A549 (cell line): ENCODE data around the gene ORC3. TPM values are rescaled to one million over a fixed set of nuclear protein-coding genes. Genes with fewer than 3 reads are reported as not detected.

Experiments used
- ATAC-seq, 2 experiments: fragments of 200-7000 bp in 1 of 2; fragments of >200 bp in 1 of 2; cut with Nextera tagmentation in 1 of 2; cut with Tn5 transposase in 1 of 2; 3 replicates each; pipeline versions ENCODE4 v1.8.0 to v1.9.1; 2018 to 2020; ENCODE audit warnings: mild to moderate bottlenecking in 1 of 2, moderate library complexity in 1 of 2
- CTCF ChIA-PET: fragments of 300-600 bp; sonication (Branson Sonifier 250); formaldehyde crosslinking; extraction: SDS; loops from one replicate; lab custom pipeline; 2021; ENCODE audit warnings: antibody characterized with exemption, inconsistent platforms; lab: Yijun Ruan, JAX
- POLR2A ChIA-PET: fragments of 350-600 bp; formaldehyde crosslinking; extraction: SDS; loops from one replicate; lab custom pipeline; 2021; ENCODE audit warnings: antibody characterized with exemption, inconsistent platforms; lab: Yijun Ruan, JAX
- DNase-seq, 2 experiments: peaks; one replicate each; pipeline versions ENCODE4 v3.0.0 to v3.0.0-alpha.2; 2011 to 2016; ENCODE audit warnings: low read depth in 1 of 2, low spot score in 1 of 2
- FAIRE-seq: peaks from 2 replicates; lab custom pipeline; 2011; peaks lifted over from hg19 to GRCh38; lab: Jason Lieb, UNC
- H3K27ac ChIP-seq, 2 experiments: fragments of >200 bp; sonication (Bioruptor Twin); formaldehyde crosslinking; 3 replicates each; pipeline ENCODE4 v1.5.1; 2016 to 2017
- H3K4me1 ChIP-seq: fragments of >200 bp; sonication (Bioruptor Twin); formaldehyde crosslinking; 3 replicates; pipeline ENCODE4 v1.6.1; 2016
- H3K4me2 ChIP-seq: fragments of >200 bp; sonication (Bioruptor Twin); formaldehyde crosslinking; 3 replicates; pipeline ENCODE4 v1.6.1; 2016
- H3K4me3 ChIP-seq: fragments of >200 bp; sonication (Bioruptor Twin); formaldehyde crosslinking; 3 replicates; pipeline ENCODE4 v1.5.1; 2016
- H3K9me3 ChIP-seq: fragments of >200 bp; sonication (Bioruptor Twin); formaldehyde crosslinking; 3 replicates; pipeline ENCODE4 v1.6.1; 2016
- ATOH8 ChIP-seq: fragments of 250-450 bp; sonication (Bioruptor Pico); IDR thresholded peaks from 2 replicates; pipeline ENCODE4 v1.5.0; 2020; ENCODE audit warnings: low read depth, mild to moderate bottlenecking, moderate library complexity
- CBX2 ChIP-seq: fragments of 200-600 bp; sonication (generic); IDR thresholded peaks from 2 replicates; pipeline ENCODE4 v1.6.1; 2016; ENCODE audit warnings: low read depth, mild to moderate bottlenecking, borderline replicate concordance
- CBX8 ChIP-seq: fragments of 200-600 bp; sonication (generic); IDR thresholded peaks from 2 replicates; pipeline ENCODE4 v1.6.1; 2016
- CHD4 ChIP-seq: fragments of 200-600 bp; sonication (generic); IDR thresholded peaks from 2 replicates; pipeline ENCODE4 v1.6.1; 2016; ENCODE audit warnings: antibody characterized with exemption, mild to moderate bottlenecking, borderline replicate concordance
- EHMT2 ChIP-seq: fragments of 200-600 bp; sonication (generic); IDR thresholded peaks from 2 replicates; pipeline ENCODE4 v1.6.1; 2016; ENCODE audit warnings: antibody characterized with exemption, low read depth, mild to moderate bottlenecking, moderate library complexity
- ELK1 ChIP-seq: fragments of 150-350 bp; IDR thresholded peaks from 2 replicates; pipeline ENCODE4 v1.6.1; 2014; ENCODE audit warnings: low read depth, mild to moderate bottlenecking, low read length
- EP300 ChIP-seq, 2 experiments: fragments of >200 bp; sonication (Bioruptor Twin); formaldehyde crosslinking; IDR thresholded peaks; 2 replicates in 1 of 2; 3 replicates in 1 of 2; pipeline ENCODE4 v1.6.1; 2016 to 2017
- GATA3 ChIP-seq: IDR thresholded peaks from 2 replicates; pipeline ENCODE4 v1.6.1; 2012; ENCODE audit warnings: borderline replicate concordance
- HES2 ChIP-seq: fragments of >200 bp; sonication (Bioruptor Twin); formaldehyde crosslinking; IDR thresholded peaks from 2 replicates; pipeline ENCODE4 v1.6.1; 2016
- HEYL ChIP-seq: fragments of 250-450 bp; sonication (Bioruptor Pico); IDR thresholded peaks from 2 replicates; pipeline ENCODE4 v1.8.0; 2021; ENCODE audit warnings: mild to moderate bottlenecking, moderate library complexity
- HOXB13 ChIP-seq: fragments of 250-450 bp; sonication (Bioruptor Pico); IDR thresholded peaks from 2 replicates; pipeline ENCODE4 v1.5.0; 2020; ENCODE audit warnings: low read depth, mild to moderate bottlenecking, moderate library complexity
- JUN ChIP-seq, 2 experiments: fragments of >200 bp; sonication (Bioruptor Twin); formaldehyde crosslinking; IDR thresholded peaks; 2 replicates in 1 of 2; 3 replicates in 1 of 2; pipeline ENCODE4 v1.6.1; 2016 to 2017
- KDM5A ChIP-seq: fragments of 200-600 bp; sonication (generic); IDR thresholded peaks from 2 replicates; pipeline ENCODE4 v1.6.1; 2016; ENCODE audit warnings: antibody characterized with exemption, mild to moderate bottlenecking
- MAFK ChIP-seq: fragments of 450-650 bp; IDR thresholded peaks from 2 replicates; pipeline ENCODE4 v1.6.1; 2014; ENCODE audit not compliant: partially characterized antibody
- MAZ ChIP-seq: fragments of 150-350 bp; IDR thresholded peaks from 2 replicates; pipeline ENCODE4 v1.6.1; 2014; ENCODE audit warnings: antibody characterized with exemption, low read depth, low read length, borderline replicate concordance
- PBX3 ChIP-seq: IDR thresholded peaks from 2 replicates; pipeline ENCODE4 v1.6.1; 2012
- PHF8 ChIP-seq: fragments of 200-600 bp; sonication (generic); IDR thresholded peaks from 2 replicates; pipeline ENCODE4 v1.6.1; 2016; ENCODE audit warnings: low read depth, mild to moderate bottlenecking, antibody characterized with exemption, moderate library complexity, borderline replicate concordance
- POLR2A ChIP-seq: IDR thresholded peaks from 2 replicates; pipeline ENCODE4 v1.6.1; 2012; ENCODE audit warnings: mild to moderate bottlenecking, low read length
- POLR2AphosphoS2 ChIP-seq: conservative IDR thresholded peaks from 2 replicates; pipeline ENCODE4 v1.6.1; 2012; ENCODE audit warnings: low read length, improper control_type of control experiment, inconsistent platforms
- TP53 ChIP-seq: fragments of 250-450 bp; sonication (Bioruptor Pico); IDR thresholded peaks from 2 replicates; pipeline ENCODE4 v1.5.0; 2021; ENCODE audit warnings: mild to moderate bottlenecking, moderate library complexity
- ZC3H11A ChIP-seq: fragments of 450-650 bp; IDR thresholded peaks from 2 replicates; pipeline ENCODE4 v1.6.1; 2014; ENCODE audit warnings: antibody characterized with exemption, mild to moderate bottlenecking
- WGBS: methylation state at CpG from one replicate; pipeline ENCODE4 v1.1.6; 2017; ENCODE audit errors: missing lambda C conversion rate; 5-methylcytosine and 5-hydroxymethylcytosine counted together
- polyA plus RNA-seq, 4 experiments: library from polyadenylated mRNA; depleted of rRNA in 3 of 4; stranded (reverse); fragments of >200 nt; fragmentation: RNase III in 1 of 4; extraction: RNeasy Plus Mini Kit Qiagen cat#74134 plus additional on column Dnase treatment in 1 of 4; gene quantifications; 2 replicates in 3 of 4; 3 replicates in 1 of 4; pipeline ENCODE4 v1.2.3, GENCODE V29; 2011 to 2017

Gene ORC3
- polyA plus RNA-seq, 2 of the 4 experiments (the other 2 are of a cell fraction): 25.5 to 50.1 TPM

GRCh38 chr6:87573307-87574024 is 16.5 kb upstream of the ORC3 start:
- Histone ChIP-seq H3K27ac (peak overlapping the region in 1 of 2 experiments; percentile 30; a peak in 1 of 6 replicates), H3K4me2 (peak overlapping the region; percentile 44; the same call in 2 of the 3 replicates), H3K9me3 (no peaks in the 10 kb centered on the region), H3K4me3 (no peak overlapping the region), H3K4me1 (peaks cover 51% of the 10 kb centered on the region)
- ATAC-seq (no peak), DNase-seq (no peak), FAIRE-seq (no peak)
- WGBS: 94% methylated on average over 5 of the region's 5 CpGs
- no peak for TF ChIP-seq PHF8
- ChIA-PET POLR2A (no interaction called here), CTCF (no interaction called here)

- ChIA-PET CTCF (no interaction called here), POLR2A (no interaction called here)
- H3K4me3 ChIP-seq: no peak overlapping the region
- peak overlapping the region in 1 of 2 experiments; percentile 30; a peak in 1 of 6 replicates for H3K27ac ChIP-seq
- H3K9me3 ChIP-seq: no peaks in the 10 kb centered on the region
- TF ChIP-seq KDM5A (no peak), JUN (IDR thresholded peaks at IDR 0.05) (no peak), ELK1 (no peak), HES2 (no peak), CBX2 (no peak), TP53 (no peak), CHD4 (no peak), HOXB13 (no peak), POLR2AphosphoS2 (no peak), MAFK (no peak), PBX3 (no peak), GATA3 (no peak), HEYL (CRISPR knock-in tag) (no peak), MAZ (no peak), EP300 (IDR thresholded peaks at IDR 0.05) (no peak), EHMT2 (no peak), ZC3H11A (no peak)
- DNase-seq: no peak
- ATAC-seq: no peak
- H3K4me2 ChIP-seq: peak overlapping the region; percentile 44
- no peak for FAIRE-seq
- H3K4me1 ChIP-seq: peaks cover 60% of the 10 kb centered on the region
- 38% methylated on average over 2 of the region's 2 CpGs for WGBS
These were observed 15.6 kb upstream of the ORC3 start for GRCh38 chr6:87574237-87574804.

GRCh38 chr6:87575423-87575822 is 14.5 kb upstream of the ORC3 start:
- Histone ChIP-seq H3K4me3 (no peak overlapping the region), H3K4me1 (peaks cover 66% of the 10 kb centered on the region), H3K4me2 (peak overlapping the region; percentile 44; the same call in 2 of the 3 replicates), H3K27ac (peak overlapping the region in 1 of 2 experiments; percentile 54; a peak in 2 of 6 replicates)
- WGBS: 89% methylated on average over 2 of the region's 2 CpGs
- TF ChIP-seq POLR2A (no peak), HEYL (CRISPR knock-in tag) (no peak), CBX8 (no peak), ATOH8 (no peak), GATA3 (no peak), HES2 (no peak)
- TF ChIP-seq, all 56 proteins: peak for 0
- FAIRE-seq: no peak
- no peaks in the 10 kb centered on the region for H3K9me3 ChIP-seq
- ChIA-PET CTCF (no interaction called here), POLR2A (no interaction called here)
- DNase-seq: no peak
- no peak for ATAC-seq
